Endothelial cell of umbilical vein (primary cell): ENCODE data around the gene BORCS6. TPM values are rescaled to one million over a fixed set of nuclear protein-coding genes. Genes with fewer than 3 reads are reported as not detected.

ENCODE experiments used
- BruUV-seq: library from RNA; stranded (reverse); fragments of 400-500 nt; replicated peaks from 2 replicates; lab custom pipeline; 2021; lab: Mats Ljungman, UMichigan
- CTCF ChIA-PET: fragments of 300-600, 350-600 bp; sonication (Branson Sonifier 250); formaldehyde crosslinking; loops from one replicate; lab custom pipeline; 2021; ENCODE audit warnings: antibody characterized with exemption, inconsistent platforms; lab: Charles Lee
- POLR2A ChIA-PET: fragments of 300-600, 350-600 bp; sonication (Branson Sonifier 250); formaldehyde crosslinking; loops from one replicate; lab custom pipeline; 2021; ENCODE audit warnings: antibody characterized with exemption, inconsistent platforms; lab: Charles Lee
- DNase-seq: peaks from one replicate; pipeline ENCODE4 v3.0.0-alpha.2; 2011; ENCODE audit warnings: low read depth, low spot score
- FAIRE-seq: peaks from 2 replicates; lab custom pipeline; 2011; peaks lifted over from hg19 to GRCh38; lab: Jason Lieb, UNC
- H2AFZ ChIP-seq: 2 replicates; pipeline ENCODE4 v1.6.0; 2012; ENCODE audit warnings: low read depth, low read length, control low read depth, inconsistent platforms
- H3K27ac ChIP-seq: 2 replicates; pipeline ENCODE4 v1.5.1; 2011; ENCODE audit warnings: low read depth, mild to moderate bottlenecking, control low read depth, low read length, moderate library complexity; ENCODE audit not compliant: insufficient read depth
- H3K27me3 ChIP-seq, 2 experiments: 2 replicates each; pipeline versions ENCODE4 v1.6.0 to v1.6.1; 2011; ENCODE audit warnings: low read length in 2 of 2, mixed read lengths in 1 of 2; ENCODE audit not compliant: control insufficient read depth in 2 of 2, insufficient read depth in 2 of 2
- H3K36me3 ChIP-seq, 2 experiments: 2 replicates in 1 of 2; 3 replicates in 1 of 2; pipeline ENCODE4 v1.5.1; 2011; ENCODE audit warnings: low read length in 2 of 2, mild to moderate bottlenecking in 1 of 2, moderate library complexity in 1 of 2; ENCODE audit not compliant: control insufficient read depth in 2 of 2, insufficient read depth in 2 of 2; ENCODE audit errors: extremely low read depth in 1 of 2
- H3K4me1 ChIP-seq: 3 replicates; pipeline ENCODE4 v1.5.1; 2011; ENCODE audit warnings: mild to moderate bottlenecking, low read length; ENCODE audit not compliant: control insufficient read depth, insufficient read depth; ENCODE audit errors: extremely low read depth
- H3K4me2 ChIP-seq: 2 replicates; pipeline ENCODE4 v1.6.1; 2011; ENCODE audit warnings: low read length, control low read depth, mixed read lengths; ENCODE audit not compliant: insufficient read depth
- H3K4me3 ChIP-seq, 3 experiments: fragments of 200-600 bp in 1 of 3; sonication (generic), shearing (Covaris generic) in 1 of 3; replicated peaks in 1 of 3; 2 replicates each; pipeline ENCODE4 v1.5.1; 2011 to 2016; ENCODE audit warnings: control low read depth in 3 of 3, low read length in 3 of 3, mild to moderate bottlenecking in 2 of 3, inconsistent platforms in 1 of 3, low read depth in 1 of 3, moderate library complexity in 1 of 3; ENCODE audit not compliant: insufficient read depth in 1 of 3
- H3K79me2 ChIP-seq: 2 replicates; pipeline ENCODE4 v1.6.0; 2012; ENCODE audit warnings: low read length, inconsistent platforms; ENCODE audit not compliant: control insufficient read depth, insufficient read depth
- H3K9ac ChIP-seq: replicated peaks from 2 replicates; pipeline ENCODE3; 2011; ENCODE audit warnings: low read length, control low read depth; ENCODE audit not compliant: insufficient read depth; ENCODE audit errors: extremely low read depth
- H3K9me1 ChIP-seq: replicated peaks from 3 replicates; pipeline ENCODE4 v1.6.0; 2011; ENCODE audit warnings: mild to moderate bottlenecking, low read length; ENCODE audit not compliant: control insufficient read depth, insufficient read depth; ENCODE audit errors: extremely low read depth
- H3K9me3 ChIP-seq: replicated peaks from 2 replicates; pipeline ENCODE4 v1.5.1; 2012; ENCODE audit warnings: low read length, inconsistent platforms; ENCODE audit not compliant: control insufficient read depth, insufficient read depth
- H4K20me1 ChIP-seq: replicated peaks from 2 replicates; pipeline ENCODE3; 2011; ENCODE audit warnings: mild to moderate bottlenecking, low read length; ENCODE audit not compliant: control insufficient read depth, insufficient read depth; ENCODE audit errors: extremely low read depth
- EZH2 ChIP-seq: IDR thresholded peaks from 2 replicates; pipeline ENCODE4 v1.6.1; 2012; ENCODE audit warnings: borderline replicate concordance, low read depth, mild to moderate bottlenecking, moderate library complexity, low read length, inconsistent platforms; ENCODE audit not compliant: severe bottlenecking
- FOS ChIP-seq: IDR thresholded peaks from 2 replicates; pipeline ENCODE4 v1.6.1; 2011; ENCODE audit warnings: mild to moderate bottlenecking, low read length, moderate library complexity, borderline replicate concordance; ENCODE audit not compliant: insufficient read depth
- GATA2 ChIP-seq: IDR thresholded peaks from 2 replicates; pipeline ENCODE4 v1.7.0; 2011; ENCODE audit warnings: low read depth, mild to moderate bottlenecking, moderate library complexity, mixed read lengths, low read length; ENCODE audit not compliant: insufficient read length, insufficient read depth
- JUN ChIP-seq: IDR thresholded peaks from 2 replicates; pipeline ENCODE4 v1.6.1; 2011; ENCODE audit warnings: borderline replicate concordance, low read depth; ENCODE audit not compliant: insufficient read length, insufficient read depth
- MYC ChIP-seq: IDR thresholded peaks from one replicate; pipeline ENCODE4 v1.6.1; 2011; ENCODE audit warnings: mild to moderate bottlenecking, low read depth, low read length
- POLR2A ChIP-seq: IDR thresholded peaks from 2 replicates; pipeline ENCODE4 v1.6.1; 2012; ENCODE audit warnings: low read depth, mild to moderate bottlenecking, control low read depth, low read length
- POLR2AphosphoS5 ChIP-seq: IDR thresholded peaks from 2 replicates; pipeline ENCODE4 v1.6.1; 2012; ENCODE audit warnings: low read depth, mild to moderate bottlenecking, control low read depth, low read length, moderate library complexity; ENCODE audit not compliant: insufficient read depth
- dilution Hi-C: fragments of 300-500 bp; cut with MboI; formaldehyde crosslinking; loops from one replicate; pipeline ENCODE4 v1.15.0; 2019; ENCODE audit warnings: low sequenced_read_pairs; ENCODE audit not compliant: extremely low pct_ligation_motif_present
- intact Hi-C: fragments of 100-400 bp; cut with micrococcal nuclease; formaldehyde crosslinking; loops from one replicate; pipeline ENCODE4 v1.10.0; 2022
- polyA plus RNA-seq, 4 experiments: library from polyadenylated mRNA; depleted of rRNA in 3 of 4; stranded (reverse) in 3 of 4; unstranded in 1 of 4; fragments of >200 nt; gene quantifications; 2 replicates each; pipeline versions ENCODE4 v1.2.1 to v1.2.3, GENCODE V29; 2011 to 2012; ENCODE audit warnings: missing spikeins in 1 of 4
- total RNA-seq: library from RNA; stranded (reverse); gene quantifications from 2 replicates; pipeline ENCODE4 v1.2.3, GENCODE V29; 2021
- TF ChIP-seq, protein P1 (sequence below), 2 donors: IDR thresholded peaks; 1 replicate in 1 of 2; 2 replicates in 1 of 2; pipeline ENCODE4 v1.5.1; 2011; ENCODE audit warnings: low read length in 2 of 2, mild to moderate bottlenecking in 2 of 2, moderate library complexity in 2 of 2, control low read depth in 1 of 2, inconsistent platforms in 1 of 2, low read depth in 1 of 2; ENCODE audit not compliant: insufficient read depth in 1 of 2; ENCODE audit errors: extremely low read depth in 1 of 2
- TF ChIP-seq, protein P2 (sequence below): IDR thresholded peaks from 2 replicates; pipeline ENCODE4 v1.6.1; 2011; ENCODE audit not compliant: insufficient read depth, insufficient read length

The BORCS6 gene
- total and polyA plus RNA-seq, 2 donors (not counting 3 experiments of a cell fraction or from before 2014, with no cell fraction given) = 8.0 to 9.0 TPM

DNA sequence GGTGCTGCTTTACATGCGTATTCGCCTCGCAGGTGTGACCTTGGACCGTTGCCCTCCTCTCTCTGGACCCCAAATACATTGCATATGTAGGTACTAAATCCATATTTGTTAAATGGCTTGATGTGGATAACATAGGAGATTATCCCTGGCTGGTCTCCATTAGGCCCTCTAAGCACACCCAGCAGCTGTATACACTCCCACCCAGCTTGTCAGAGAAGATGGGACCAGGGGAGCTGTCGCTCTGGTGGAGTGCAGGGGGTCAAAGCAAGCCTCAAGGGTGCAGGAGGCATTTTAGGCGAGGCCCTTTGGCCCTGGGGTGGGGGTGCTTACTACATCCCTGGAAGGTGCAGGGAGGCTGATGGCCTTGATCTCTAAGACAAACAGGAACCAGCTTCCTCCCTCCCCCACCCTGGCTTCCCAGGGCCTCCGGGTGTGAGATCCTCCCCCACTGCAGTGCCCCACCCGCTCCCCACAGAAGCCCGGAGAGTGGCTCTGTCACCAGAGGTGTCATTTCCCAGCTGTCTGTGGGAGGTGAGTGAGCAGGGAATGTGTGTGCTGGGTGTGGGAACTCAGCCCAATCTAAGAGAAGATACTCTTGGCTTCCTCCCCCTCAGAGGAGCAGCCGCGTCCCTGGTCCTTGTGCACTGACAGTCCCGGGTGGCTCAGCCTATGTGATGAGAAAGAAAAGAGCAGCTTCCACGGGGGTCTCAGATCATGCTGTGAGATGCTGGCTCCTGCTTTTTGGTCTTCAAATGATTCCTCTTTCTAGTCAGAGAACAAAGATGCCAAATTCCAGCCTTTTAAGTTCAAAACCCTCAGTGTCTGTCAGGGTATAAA, 25.8 kb downstream of the BORCS6 start:
- peaks cover 2 to 7% of the 10 kb centered on the region in 2 experiments for H3K36me3 ChIP-seq
- peaks cover 20% of the 10 kb centered on the region for H3K79me2 ChIP-seq
- no peak overlapping the region for H3K27ac ChIP-seq
- FAIRE-seq = no peak
- H3K9me3 ChIP-seq = no peaks in the 10 kb centered on the region
- POLR2A ChIA-PET = interaction anchor here (1.9 kb wide), 1 partner anchor 9 kb away, joined by 8 read pairs; no protein-coding TSS in a partner anchor
- peaks cover 20% of the 10 kb centered on the region for H3K4me1 ChIP-seq
- peak overlapping the region; percentile 13 for H3K9ac ChIP-seq
- H3K4me3 ChIP-seq = no peak overlapping the region
- H3K9me1 ChIP-seq = no peaks in the 10 kb centered on the region
- no peak for DNase-seq
- TF ChIP-seq GATA2 (no peak), POLR2AphosphoS5 (no peak), EZH2 (no peak), POLR2A (no peak), JUN (no peak), FOS (no peak), MYC (no peak)
- TF ChIP-seq, protein P1, sequence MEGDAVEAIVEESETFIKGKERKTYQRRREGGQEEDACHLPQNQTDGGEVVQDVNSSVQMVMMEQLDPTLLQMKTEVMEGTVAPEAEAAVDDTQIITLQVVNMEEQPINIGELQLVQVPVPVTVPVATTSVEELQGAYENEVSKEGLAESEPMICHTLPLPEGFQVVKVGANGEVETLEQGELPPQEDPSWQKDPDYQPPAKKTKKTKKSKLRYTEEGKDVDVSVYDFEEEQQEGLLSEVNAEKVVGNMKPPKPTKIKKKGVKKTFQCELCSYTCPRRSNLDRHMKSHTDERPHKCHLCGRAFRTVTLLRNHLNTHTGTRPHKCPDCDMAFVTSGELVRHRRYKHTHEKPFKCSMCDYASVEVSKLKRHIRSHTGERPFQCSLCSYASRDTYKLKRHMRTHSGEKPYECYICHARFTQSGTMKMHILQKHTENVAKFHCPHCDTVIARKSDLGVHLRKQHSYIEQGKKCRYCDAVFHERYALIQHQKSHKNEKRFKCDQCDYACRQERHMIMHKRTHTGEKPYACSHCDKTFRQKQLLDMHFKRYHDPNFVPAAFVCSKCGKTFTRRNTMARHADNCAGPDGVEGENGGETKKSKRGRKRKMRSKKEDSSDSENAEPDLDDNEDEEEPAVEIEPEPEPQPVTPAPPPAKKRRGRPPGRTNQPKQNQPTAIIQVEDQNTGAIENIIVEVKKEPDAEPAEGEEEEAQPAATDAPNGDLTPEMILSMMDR (IDR thresholded peaks at IDR 0.05; ENCODE audit: extremely low read depth in 1 of 2, insufficient read depth in 1 of 2, low read depth in 1 of 2, low read length in 2 of 2) = no peak
- TF ChIP-seq, protein P2, sequence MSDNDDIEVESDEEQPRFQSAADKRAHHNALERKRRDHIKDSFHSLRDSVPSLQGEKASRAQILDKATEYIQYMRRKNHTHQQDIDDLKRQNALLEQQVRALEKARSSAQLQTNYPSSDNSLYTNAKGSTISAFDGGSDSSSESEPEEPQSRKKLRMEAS = no peak
- H3K4me2 ChIP-seq = no peak overlapping the region
- no TSS peak for BruUV-seq
- CTCF ChIA-PET = no interaction called here
- dilution Hi-C loops = no loop called here
- intact Hi-C loops = loop anchor here (1.0 kb wide), 1 partner anchor 9 kb away; no protein-coding TSS in a partner anchor
- H2AFZ ChIP-seq = peak overlapping the region; percentile 58
- H4K20me1 ChIP-seq = no peaks in the 10 kb centered on the region
- H3K27me3 ChIP-seq = no peaks in the 10 kb centered on the region
